ENCODE results near the gene PRKAB1. TPM values are rescaled to one million over a fixed set of nuclear protein-coding genes. Genes with fewer than 3 reads are reported as not detected.

PRKAB1 gene
- total and polyA plus RNA-seq, 2 experiments from 2014 or later = 16.3 to 31.0 TPM

DNA sequence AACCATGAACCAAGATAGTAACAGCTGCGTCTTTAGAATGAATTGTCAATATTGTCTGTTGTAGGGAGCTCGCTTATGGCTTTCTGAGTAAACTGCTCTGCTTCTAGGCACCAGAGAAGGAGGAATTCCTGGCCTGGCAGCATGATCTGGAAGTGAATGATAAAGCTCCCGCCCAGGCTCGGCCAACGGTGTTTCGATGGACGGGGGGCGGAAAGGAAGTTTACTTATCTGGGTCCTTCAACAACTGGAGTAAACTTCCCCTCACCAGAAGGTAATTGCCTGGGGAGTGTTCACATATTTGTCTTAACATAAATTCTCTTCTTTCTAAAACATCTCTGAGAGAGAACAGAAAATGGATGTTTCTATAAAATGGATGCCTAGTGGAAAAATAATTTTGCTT is 4.3 kb downstream of the PRKAB1 start:
- no peak for DNase-seq (ENCODE audit: low spot score)
- no peaks in the 10 kb centered on the region for H3K27me3 ChIP-seq (ENCODE audit: insufficient read depth)
- no peak overlapping the region for H3K4me3 Mint-ChIP-seq
- H3K4me1 ChIP-seq (ENCODE audit: insufficient read depth) = no peaks in the 10 kb centered on the region; the same call in 1 of the 2 replicates
- TF ChIP-seq JUNB (IDR thresholded peaks at IDR 0.05; ENCODE audit: unreplicated experiment) (no peak), STAT1 (IDR thresholded peaks at IDR 0.05; ENCODE audit: unreplicated experiment) (no peak), EZH2 (IDR thresholded peaks at IDR 0.05; ENCODE audit: low read depth, unreplicated experiment) (no peak), ETS1 (IDR thresholded peaks at IDR 0.05) (no peak), ZNF331 (CRISPR knock-in tag; IDR thresholded peaks at IDR 0.05; ENCODE audit: low read depth) (no peak), POLR2AphosphoS5 (IDR thresholded peaks at IDR 0.05; ENCODE audit: low read depth) (no peak), ZNF114 (CRISPR knock-in tag; IDR thresholded peaks at IDR 0.05) (no peak), CREB1 (CRISPR knock-in tag; IDR thresholded peaks at IDR 0.05; ENCODE audit: low read depth) (no peak), NANOG (IDR thresholded peaks at IDR 0.05; ENCODE audit: borderline replicate concordance) (no peak), EZH2phosphoT487 (IDR thresholded peaks at IDR 0.05; ENCODE audit: unreplicated experiment) (no peak)
- TF ChIP-seq, protein P1, sequence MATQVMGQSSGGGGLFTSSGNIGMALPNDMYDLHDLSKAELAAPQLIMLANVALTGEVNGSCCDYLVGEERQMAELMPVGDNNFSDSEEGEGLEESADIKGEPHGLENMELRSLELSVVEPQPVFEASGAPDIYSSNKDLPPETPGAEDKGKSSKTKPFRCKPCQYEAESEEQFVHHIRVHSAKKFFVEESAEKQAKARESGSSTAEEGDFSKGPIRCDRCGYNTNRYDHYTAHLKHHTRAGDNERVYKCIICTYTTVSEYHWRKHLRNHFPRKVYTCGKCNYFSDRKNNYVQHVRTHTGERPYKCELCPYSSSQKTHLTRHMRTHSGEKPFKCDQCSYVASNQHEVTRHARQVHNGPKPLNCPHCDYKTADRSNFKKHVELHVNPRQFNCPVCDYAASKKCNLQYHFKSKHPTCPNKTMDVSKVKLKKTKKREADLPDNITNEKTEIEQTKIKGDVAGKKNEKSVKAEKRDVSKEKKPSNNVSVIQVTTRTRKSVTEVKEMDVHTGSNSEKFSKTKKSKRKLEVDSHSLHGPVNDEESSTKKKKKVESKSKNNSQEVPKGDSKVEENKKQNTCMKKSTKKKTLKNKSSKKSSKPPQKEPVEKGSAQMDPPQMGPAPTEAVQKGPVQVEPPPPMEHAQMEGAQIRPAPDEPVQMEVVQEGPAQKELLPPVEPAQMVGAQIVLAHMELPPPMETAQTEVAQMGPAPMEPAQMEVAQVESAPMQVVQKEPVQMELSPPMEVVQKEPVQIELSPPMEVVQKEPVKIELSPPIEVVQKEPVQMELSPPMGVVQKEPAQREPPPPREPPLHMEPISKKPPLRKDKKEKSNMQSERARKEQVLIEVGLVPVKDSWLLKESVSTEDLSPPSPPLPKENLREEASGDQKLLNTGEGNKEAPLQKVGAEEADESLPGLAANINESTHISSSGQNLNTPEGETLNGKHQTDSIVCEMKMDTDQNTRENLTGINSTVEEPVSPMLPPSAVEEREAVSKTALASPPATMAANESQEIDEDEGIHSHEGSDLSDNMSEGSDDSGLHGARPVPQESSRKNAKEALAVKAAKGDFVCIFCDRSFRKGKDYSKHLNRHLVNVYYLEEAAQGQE (IDR thresholded peaks at IDR 0.05; ENCODE audit: unreplicated experiment) = no peak
- TF ChIP-seq, protein P2, sequence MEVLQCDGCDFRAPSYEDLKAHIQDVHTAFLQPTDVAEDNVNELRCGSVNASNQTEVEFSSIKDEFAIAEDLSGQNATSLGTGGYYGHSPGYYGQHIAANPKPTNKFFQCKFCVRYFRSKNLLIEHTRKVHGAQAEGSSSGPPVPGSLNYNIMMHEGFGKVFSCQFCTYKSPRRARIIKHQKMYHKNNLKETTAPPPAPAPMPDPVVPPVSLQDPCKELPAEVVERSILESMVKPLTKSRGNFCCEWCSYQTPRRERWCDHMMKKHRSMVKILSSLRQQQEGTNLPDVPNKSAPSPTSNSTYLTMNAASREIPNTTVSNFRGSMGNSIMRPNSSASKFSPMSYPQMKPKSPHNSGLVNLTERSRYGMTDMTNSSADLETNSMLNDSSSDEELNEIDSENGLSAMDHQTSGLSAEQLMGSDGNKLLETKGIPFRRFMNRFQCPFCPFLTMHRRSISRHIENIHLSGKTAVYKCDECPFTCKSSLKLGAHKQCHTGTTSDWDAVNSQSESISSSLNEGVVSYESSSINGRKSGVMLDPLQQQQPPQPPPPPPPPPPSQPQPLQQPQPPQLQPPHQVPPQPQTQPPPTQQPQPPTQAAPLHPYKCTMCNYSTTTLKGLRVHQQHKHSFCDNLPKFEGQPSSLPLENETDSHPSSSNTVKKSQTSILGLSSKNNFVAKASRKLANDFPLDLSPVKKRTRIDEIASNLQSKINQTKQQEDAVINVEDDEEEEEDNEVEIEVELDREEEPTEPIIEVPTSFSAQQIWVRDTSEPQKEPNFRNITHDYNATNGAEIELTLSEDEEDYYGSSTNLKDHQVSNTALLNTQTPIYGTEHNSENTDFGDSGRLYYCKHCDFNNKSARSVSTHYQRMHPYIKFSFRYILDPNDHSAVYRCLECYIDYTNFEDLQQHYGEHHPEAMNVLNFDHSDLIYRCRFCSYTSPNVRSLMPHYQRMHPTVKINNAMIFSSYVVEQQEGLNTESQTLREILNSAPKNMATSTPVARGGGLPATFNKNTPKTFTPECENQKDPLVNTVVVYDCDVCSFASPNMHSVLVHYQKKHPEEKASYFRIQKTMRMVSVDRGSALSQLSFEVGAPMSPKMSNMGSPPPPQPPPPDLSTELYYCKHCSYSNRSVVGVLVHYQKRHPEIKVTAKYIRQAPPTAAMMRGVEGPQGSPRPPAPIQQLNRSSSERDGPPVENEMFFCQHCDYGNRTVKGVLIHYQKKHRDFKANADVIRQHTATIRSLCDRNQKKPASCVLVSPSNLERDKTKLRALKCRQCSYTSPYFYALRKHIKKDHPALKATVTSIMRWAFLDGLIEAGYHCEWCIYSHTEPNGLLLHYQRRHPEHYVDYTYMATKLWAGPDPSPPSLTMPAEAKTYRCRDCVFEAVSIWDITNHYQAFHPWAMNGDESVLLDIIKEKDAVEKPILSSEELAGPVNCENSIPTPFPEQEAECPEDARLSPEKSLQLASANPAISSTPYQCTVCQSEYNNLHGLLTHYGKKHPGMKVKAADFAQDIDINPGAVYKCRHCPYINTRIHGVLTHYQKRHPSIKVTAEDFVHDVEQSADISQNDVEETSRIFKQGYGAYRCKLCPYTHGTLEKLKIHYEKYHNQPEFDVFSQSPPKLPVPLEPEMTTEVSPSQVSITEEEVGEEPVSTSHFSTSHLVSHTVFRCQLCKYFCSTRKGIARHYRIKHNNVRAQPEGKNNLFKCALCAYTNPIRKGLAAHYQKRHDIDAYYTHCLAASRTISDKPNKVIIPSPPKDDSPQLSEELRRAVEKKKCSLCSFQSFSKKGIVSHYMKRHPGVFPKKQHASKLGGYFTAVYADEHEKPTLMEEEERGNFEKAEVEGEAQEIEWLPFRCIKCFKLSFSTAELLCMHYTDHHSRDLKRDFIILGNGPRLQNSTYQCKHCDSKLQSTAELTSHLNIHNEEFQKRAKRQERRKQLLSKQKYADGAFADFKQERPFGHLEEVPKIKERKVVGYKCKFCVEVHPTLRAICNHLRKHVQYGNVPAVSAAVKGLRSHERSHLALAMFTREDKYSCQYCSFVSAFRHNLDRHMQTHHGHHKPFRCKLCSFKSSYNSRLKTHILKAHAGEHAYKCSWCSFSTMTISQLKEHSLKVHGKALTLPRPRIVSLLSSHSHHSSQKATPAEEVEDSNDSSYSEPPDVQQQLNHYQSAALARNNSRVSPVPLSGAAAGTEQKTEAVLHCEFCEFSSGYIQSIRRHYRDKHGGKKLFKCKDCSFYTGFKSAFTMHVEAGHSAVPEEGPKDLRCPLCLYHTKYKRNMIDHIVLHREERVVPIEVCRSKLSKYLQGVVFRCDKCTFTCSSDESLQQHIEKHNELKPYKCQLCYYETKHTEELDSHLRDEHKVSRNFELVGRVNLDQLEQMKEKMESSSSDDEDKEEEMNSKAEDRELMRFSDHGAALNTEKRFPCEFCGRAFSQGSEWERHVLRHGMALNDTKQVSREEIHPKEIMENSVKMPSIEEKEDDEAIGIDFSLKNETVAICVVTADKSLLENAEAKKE (CRISPR knock-in tag; IDR thresholded peaks at IDR 0.05) = no peak
- TF ChIP-seq, protein P3, sequence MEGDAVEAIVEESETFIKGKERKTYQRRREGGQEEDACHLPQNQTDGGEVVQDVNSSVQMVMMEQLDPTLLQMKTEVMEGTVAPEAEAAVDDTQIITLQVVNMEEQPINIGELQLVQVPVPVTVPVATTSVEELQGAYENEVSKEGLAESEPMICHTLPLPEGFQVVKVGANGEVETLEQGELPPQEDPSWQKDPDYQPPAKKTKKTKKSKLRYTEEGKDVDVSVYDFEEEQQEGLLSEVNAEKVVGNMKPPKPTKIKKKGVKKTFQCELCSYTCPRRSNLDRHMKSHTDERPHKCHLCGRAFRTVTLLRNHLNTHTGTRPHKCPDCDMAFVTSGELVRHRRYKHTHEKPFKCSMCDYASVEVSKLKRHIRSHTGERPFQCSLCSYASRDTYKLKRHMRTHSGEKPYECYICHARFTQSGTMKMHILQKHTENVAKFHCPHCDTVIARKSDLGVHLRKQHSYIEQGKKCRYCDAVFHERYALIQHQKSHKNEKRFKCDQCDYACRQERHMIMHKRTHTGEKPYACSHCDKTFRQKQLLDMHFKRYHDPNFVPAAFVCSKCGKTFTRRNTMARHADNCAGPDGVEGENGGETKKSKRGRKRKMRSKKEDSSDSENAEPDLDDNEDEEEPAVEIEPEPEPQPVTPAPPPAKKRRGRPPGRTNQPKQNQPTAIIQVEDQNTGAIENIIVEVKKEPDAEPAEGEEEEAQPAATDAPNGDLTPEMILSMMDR (conservative IDR thresholded peaks at IDR 0.05; ENCODE audit: low read depth in 2 of 2) = no peak
- H3K27ac Mint-ChIP-seq = no peak overlapping the region
- peaks cover 6% of the 10 kb centered on the region for H3K4me1 Mint-ChIP-seq
- no peak overlapping the region for H2AFZ ChIP-seq
- no peaks in the 10 kb centered on the region for H3K9me2 ChIP-seq (ENCODE audit: insufficient read depth)
- peaks cover 79% of the 10 kb centered on the region for H3K36me3 Mint-ChIP-seq (ENCODE audit: low read depth)
- H3K27me3 Mint-ChIP-seq (ENCODE audit: insufficient read depth, low read depth, poor library complexity) = peaks cover 3% of the 10 kb centered on the region
- no peaks in the 10 kb centered on the region for H3K9me3 Mint-ChIP-seq
- no peak for ATAC-seq
- peaks cover 25% of the 10 kb centered on the region; the same call in 1 of the 2 replicates for H4K20me1 ChIP-seq (replicated peaks; ENCODE audit: insufficient read depth)
- H3F3A ChIP-seq (replicated peaks; ENCODE audit: low read depth) = peaks cover 7% of the 10 kb centered on the region
- H3K27ac ChIP-seq (ENCODE audit: low read depth) = no peak overlapping the region
- peaks cover 49% of the 10 kb centered on the region for H3K36me3 ChIP-seq (ENCODE audit: insufficient read depth)
- no peak overlapping the region for H3K4me3 ChIP-seq
- H3K79me2 ChIP-seq (replicated peaks; ENCODE audit: insufficient read depth) = peaks cover 37% of the 10 kb centered on the region
- no peak overlapping the region for H3K4me2 ChIP-seq

Measured in GM23338 (cell line).